ENCODE results near the gene ANXA6.

Gene ANXA6

GRCh38 chr5:151142933-151143332 is 14.6 kb downstream of the ANXA6 start:
- peaks cover 68% of the 10 kb centered on the region for H3K4me1 Mint-ChIP-seq
- no peaks in the 10 kb centered on the region for H3K9me3 Mint-ChIP-seq
- H3K27me3 Mint-ChIP-seq (ENCODE audit: low read depth) = no peaks in the 10 kb centered on the region
- H3K27ac Mint-ChIP-seq = peak overlapping the region in 1 of 3 experiments; percentile 94
- H3K36me3 Mint-ChIP-seq (ENCODE audit: low read depth) = peaks cover 42% of the 10 kb centered on the region
- TF ChIP-seq, protein P1, sequence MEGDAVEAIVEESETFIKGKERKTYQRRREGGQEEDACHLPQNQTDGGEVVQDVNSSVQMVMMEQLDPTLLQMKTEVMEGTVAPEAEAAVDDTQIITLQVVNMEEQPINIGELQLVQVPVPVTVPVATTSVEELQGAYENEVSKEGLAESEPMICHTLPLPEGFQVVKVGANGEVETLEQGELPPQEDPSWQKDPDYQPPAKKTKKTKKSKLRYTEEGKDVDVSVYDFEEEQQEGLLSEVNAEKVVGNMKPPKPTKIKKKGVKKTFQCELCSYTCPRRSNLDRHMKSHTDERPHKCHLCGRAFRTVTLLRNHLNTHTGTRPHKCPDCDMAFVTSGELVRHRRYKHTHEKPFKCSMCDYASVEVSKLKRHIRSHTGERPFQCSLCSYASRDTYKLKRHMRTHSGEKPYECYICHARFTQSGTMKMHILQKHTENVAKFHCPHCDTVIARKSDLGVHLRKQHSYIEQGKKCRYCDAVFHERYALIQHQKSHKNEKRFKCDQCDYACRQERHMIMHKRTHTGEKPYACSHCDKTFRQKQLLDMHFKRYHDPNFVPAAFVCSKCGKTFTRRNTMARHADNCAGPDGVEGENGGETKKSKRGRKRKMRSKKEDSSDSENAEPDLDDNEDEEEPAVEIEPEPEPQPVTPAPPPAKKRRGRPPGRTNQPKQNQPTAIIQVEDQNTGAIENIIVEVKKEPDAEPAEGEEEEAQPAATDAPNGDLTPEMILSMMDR (IDR thresholded peaks at IDR 0.05; ENCODE audit: unreplicated experiment in 3 of 3) = no peak
- H3K4me3 Mint-ChIP-seq = no peak overlapping the region

GRCh38 chr5:151141535-151141934 is 16.0 kb downstream of the ANXA6 start:
- Mint-ChIP-seq H3K4me3 (peak overlapping the region in 2 of 3 experiments; percentile 29 to 59), H3K27me3 (ENCODE audit: low read depth) (no peaks in the 10 kb centered on the region), H3K4me1 (peaks cover 57% of the 10 kb centered on the region), H3K9me3 (no peaks in the 10 kb centered on the region), H3K27ac (peak overlapping the region; percentile 40 to 94 (median 84)), H3K36me3 (ENCODE audit: low read depth) (peaks cover 47% of the 10 kb centered on the region)
- TF ChIP-seq, protein P1 (IDR thresholded peaks at IDR 0.05; ENCODE audit: unreplicated experiment in 3 of 3) = no peak

GRCh38 chr5:151140686-151141459 is 16.7 kb downstream of the ANXA6 start:
- Mint-ChIP-seq H3K4me1 (peaks cover 50% of the 10 kb centered on the region), H3K27ac (peak overlapping the region; percentile 40 to 94 (median 84)), H3K27me3 (ENCODE audit: low read depth) (no peaks in the 10 kb centered on the region), H3K4me3 (peak overlapping the region in 1 of 3 experiments; percentile 59), H3K36me3 (ENCODE audit: low read depth) (peaks cover 48% of the 10 kb centered on the region), H3K9me3 (no peaks in the 10 kb centered on the region)
- TF ChIP-seq, protein P1 (IDR thresholded peaks at IDR 0.05; ENCODE audit: unreplicated experiment in 3 of 3) = no peak

GRCh38 chr5:151139646-151140045 is 17.9 kb downstream of the ANXA6 start:
- H3K36me3 Mint-ChIP-seq (ENCODE audit: low read depth) = peaks cover 51% of the 10 kb centered on the region
- no peaks in the 10 kb centered on the region for H3K9me3 Mint-ChIP-seq
- H3K4me1 Mint-ChIP-seq = peaks cover 41% of the 10 kb centered on the region
- no peak overlapping the region for H3K4me3 Mint-ChIP-seq
- no peaks in the 10 kb centered on the region for H3K27me3 Mint-ChIP-seq (ENCODE audit: low read depth)
- TF ChIP-seq, protein P1 (IDR thresholded peaks at IDR 0.05; ENCODE audit: unreplicated experiment in 3 of 3) = no peak
- H3K27ac Mint-ChIP-seq = no peak overlapping the region

- Mint-ChIP-seq H3K4me3 (no peak overlapping the region), H3K4me1 (peaks cover 35% of the 10 kb centered on the region), H3K27ac (no peak overlapping the region), H3K36me3 (ENCODE audit: low read depth) (peaks cover 50% of the 10 kb centered on the region), H3K27me3 (ENCODE audit: low read depth) (no peaks in the 10 kb centered on the region), H3K9me3 (no peaks in the 10 kb centered on the region)
- TF ChIP-seq, protein P1 (IDR thresholded peaks at IDR 0.05; ENCODE audit: unreplicated experiment in 3 of 3) = no peak
These were observed 18.6 kb downstream of the ANXA6 start for GRCh38 chr5:151139015-151139414.

GRCh38 chr5:151138114-151138513 is 19.5 kb downstream of the ANXA6 start:
- H3K27me3 Mint-ChIP-seq (ENCODE audit: low read depth) = no peaks in the 10 kb centered on the region
- peaks cover 26% of the 10 kb centered on the region for H3K4me1 Mint-ChIP-seq
- peaks cover 54% of the 10 kb centered on the region for H3K36me3 Mint-ChIP-seq (ENCODE audit: low read depth)
- no peak overlapping the region for H3K27ac Mint-ChIP-seq
- H3K9me3 Mint-ChIP-seq = no peaks in the 10 kb centered on the region
- TF ChIP-seq, protein P1 (IDR thresholded peaks at IDR 0.05; ENCODE audit: unreplicated experiment in 3 of 3) = no peak
- H3K4me3 Mint-ChIP-seq = no peak overlapping the region

All from nephron (organoid).